Endometrium (tissue), 2 donors: ENCODE results near the gene RGS6.

Experiments
- FAIRE-seq: peaks from 2 replicates; lab custom pipeline; 2012; peaks lifted over from hg19 to GRCh38; lab: Jason Lieb, UNC
- donor health status: control.
- donor health status: control.

The RGS6 gene

DNA sequence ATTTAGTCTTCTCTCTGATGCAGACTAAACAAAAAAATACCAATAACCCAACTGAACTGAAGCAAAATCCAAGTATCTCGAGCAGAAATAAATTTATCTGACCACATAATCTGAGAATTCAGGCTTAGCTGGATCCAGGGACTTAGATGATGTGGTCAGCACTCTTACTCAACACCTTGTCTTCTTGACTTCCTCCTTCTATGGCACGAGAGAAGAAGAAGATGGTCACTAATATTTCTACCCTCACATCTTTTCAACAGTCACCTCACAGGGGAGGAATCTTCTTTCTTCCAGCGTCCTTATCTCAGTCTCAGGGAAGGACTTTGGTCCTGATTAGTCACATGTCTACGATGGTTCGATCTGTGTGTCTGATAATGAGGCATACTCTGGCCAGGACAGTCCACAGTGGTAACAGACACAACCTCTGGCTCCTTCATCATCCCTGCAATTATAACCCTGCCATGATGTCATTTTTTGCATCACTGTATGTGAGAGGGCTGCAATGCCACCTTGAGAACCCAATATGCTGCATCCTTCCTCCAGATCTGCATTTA is 15.8 kb downstream of the RGS6 start:
- FAIRE-seq = no peak

- no peak for FAIRE-seq
Observed at GRCh38 chr14:71952381-71953363, 20.4 kb downstream of the RGS6 start.

GRCh38 chr14:71956920-71957563 is 24.8 kb downstream of the RGS6 start:
- no peak for FAIRE-seq

GRCh38 chr14:71959055-71959454 is 26.8 kb downstream of the RGS6 start:
- FAIRE-seq = no peak

DNA sequence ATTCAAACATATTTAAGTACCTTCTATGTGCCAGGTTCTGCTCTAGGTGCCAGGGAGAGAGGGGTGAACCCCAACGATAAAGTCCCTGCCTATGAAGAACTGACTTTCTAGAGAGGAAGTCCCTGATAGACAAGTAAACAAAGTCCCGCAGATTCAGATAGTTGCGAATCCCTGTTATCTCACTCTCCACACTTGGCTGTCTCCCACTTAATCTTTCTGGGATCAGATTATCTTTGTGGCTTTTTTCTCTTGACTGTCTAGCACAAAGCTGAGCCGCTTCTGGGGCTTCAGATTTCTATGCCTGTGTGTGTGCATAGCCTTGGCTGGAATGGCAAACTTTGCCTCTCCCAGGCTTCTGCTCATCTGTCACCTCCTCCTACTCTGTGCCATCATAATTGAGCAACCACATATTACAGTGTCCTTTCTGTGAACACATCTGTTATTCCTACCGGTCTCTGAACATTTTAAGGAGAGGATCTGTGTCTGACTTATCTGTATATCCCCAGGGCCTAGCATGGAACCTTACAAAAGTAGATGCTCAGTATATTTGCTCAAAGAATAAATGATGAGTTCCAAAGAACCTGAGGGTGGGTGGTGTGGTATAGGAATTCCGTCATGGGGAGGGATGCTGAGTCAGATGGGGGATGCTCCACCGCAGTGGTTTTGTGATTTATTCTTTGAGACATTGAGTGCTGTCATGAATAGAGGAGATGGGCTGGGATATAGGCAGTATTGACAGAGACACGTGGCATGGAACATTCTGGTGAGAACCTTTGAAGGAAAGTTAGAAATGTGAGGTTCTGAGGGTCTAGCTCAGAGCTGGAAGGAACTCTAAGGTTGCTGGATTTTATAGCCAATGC is 28.5 kb downstream of the RGS6 start:
- FAIRE-seq = no peak

DNA sequence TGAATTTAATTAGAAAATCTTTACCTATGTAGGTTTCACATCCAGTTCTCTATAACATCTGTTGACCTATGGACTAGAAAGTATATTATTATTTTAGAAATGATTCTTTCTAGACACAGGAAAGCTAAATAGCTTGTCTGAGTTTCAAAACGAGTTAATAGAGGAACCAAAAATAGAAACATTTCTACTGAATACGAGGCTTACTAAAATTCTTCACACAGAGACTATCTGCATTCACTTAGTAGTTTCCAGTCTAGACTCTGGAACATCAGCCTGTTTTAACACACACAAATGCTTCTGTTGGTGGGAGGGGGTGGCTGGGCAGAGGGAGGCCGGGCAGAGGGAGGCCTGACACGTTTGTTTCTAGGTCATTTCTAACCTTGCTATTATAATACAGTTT is 29.7 kb downstream of the RGS6 start:
- FAIRE-seq = no peak

GRCh38 chr14:71964716-71965115 is 32.5 kb downstream of the RGS6 start:
- FAIRE-seq = no peak

DNA sequence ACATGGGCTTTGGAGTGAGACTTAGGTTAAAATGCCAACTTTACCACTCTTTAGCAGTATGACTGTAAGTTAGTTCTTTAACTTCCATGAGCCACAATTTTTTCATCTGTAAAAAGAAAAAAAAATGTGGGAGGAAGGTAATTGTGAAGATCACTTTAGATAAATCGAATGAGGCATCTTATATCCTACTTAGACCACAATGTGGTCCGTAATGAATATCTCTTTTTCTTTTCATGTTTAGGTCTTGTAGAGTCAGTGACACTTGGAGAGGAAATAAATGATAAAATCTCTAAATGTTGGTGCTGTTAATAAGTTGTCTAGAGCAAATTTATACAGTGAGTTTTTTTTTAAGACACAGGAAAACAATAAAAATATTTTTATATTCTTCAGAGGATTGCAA is 34.3 kb downstream of the RGS6 start:
- FAIRE-seq = no peak

GRCh38 chr14:71967704-71968103 is 35.5 kb downstream of the RGS6 start:
- no peak for FAIRE-seq

DNA sequence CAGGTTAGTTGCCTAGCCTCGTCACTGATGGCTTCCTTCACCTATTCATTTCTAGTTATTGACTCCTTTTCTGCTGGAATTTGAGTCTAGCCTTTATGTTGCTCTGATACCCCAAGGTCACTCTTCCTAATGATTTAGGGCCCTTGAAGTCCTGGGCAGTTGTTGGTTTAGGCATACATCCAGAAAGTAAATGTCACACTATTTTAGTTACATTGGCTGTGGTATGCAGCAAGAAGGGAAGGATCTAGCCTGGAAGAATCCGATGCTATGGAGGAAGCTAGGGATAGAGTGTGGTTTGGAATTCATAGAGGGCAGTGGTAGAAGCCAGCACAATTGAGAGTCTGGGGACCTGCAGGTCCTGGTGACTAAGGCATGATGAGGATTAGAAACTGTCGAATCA is 38.0 kb downstream of the RGS6 start:
- FAIRE-seq = no peak

GRCh38 chr14:71985538-71986189 is 53.4 kb downstream of the RGS6 start:
- FAIRE-seq = peak; percentile 77

DNA sequence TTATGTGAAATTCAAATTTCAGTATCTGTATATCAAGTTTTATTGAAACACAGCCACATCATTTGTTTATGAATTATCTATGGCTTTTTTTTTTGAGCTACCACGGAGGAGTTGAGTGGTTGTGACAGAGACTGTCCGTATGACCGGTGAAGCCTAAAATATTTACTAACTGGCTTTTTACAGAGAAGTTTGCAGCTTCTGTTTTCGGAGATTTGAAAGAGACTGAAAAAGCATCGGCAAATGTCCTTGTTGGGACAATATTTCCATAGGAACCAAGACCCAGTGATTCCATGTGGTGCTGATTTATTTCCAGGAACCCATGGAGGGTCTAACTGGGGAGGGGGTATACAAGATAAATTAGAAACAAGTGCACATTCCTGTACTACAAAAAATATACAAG is 56.2 kb downstream of the RGS6 start:
- FAIRE-seq = no peak

DNA sequence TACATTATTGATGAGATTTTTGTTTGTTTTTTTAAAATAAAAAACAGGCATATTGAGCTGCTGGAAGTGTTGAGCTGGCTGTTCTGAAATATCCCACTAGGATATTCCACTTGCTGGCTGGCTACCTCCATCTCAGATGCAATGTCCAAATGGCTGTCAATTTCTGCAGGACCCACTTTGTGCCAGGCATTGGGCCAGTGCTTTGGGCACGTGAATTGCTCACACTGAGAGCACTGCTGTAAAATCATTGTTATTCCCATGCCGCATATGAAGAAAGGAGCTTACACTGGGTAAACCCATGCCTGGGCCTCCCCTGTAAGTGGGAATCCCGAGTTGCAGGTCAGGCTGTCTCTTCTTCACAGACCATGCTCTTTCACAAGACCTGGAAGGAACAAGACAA is 56.7 kb downstream of the RGS6 start:
- no peak for FAIRE-seq

GRCh38 chr14:71994416-71994815 is 62.2 kb downstream of the RGS6 start:
- no peak for FAIRE-seq

DNA sequence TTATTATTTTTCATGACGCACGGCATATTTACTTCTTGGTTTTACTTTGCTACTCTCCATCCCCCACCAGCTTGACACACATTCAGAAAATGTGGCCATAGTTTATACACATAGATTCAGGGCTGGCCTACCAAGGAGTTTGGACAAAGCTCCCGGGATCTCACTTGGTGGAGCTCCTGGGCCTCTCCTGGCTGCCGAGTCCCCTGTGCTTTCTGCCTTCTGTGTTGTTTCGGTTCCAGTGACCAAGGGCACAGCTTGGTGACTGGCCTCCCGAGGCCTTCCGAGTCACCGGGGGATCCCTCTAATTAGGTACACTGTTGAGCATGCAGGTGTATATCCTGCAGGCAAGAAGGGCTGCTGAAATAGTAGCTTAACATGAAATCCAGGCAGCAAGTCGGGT is 63.5 kb downstream of the RGS6 start:
- FAIRE-seq = no peak

- no peak for FAIRE-seq
Observed at GRCh38 chr14:71996610-71997009, 64.4 kb downstream of the RGS6 start.

DNA sequence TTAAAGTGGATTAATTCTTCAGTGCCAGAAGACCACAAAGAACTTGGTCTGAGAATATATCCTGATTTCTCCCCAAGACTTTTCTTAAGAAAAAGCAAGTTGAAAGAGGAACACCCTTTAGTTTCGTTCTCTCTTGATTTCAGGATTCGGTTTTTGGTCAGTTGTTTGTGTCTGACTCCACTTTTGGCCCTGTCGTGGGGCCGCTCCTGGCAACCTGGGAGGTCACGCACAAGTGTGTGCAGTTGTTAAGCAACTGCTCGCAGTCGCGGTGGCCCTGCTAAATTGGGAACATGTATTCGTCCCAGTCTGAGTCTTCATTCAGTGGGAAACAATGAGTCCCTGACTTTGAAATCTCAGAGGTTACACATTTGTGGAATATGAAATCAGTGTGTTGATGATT is 68.7 kb downstream of the RGS6 start:
- FAIRE-seq = no peak

DNA sequence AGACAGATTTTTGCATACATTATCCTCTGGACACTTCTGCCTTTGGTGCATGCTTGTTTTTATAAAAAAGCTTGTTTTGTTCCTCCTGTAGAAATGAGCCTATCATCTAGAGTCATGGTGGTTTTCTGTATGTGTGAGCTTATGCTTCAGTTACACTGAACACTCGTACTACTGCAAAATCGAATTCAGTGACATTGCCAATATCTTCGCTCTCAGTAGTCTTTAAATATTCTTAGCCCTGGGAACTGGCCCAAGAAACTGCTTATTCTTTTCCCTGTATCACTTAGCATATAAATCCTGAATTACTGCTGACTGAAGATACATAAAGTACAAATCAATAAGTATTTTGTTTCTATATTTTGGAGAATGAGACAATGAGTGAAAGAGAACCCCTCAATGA is 70.5 kb downstream of the RGS6 start:
- no peak for FAIRE-seq

GRCh38 chr14:72008666-72009065 is 76.4 kb downstream of the RGS6 start:
- FAIRE-seq = no peak

GRCh38 chr14:72010474-72010873 is 78.2 kb downstream of the RGS6 start:
- FAIRE-seq = no peak

GRCh38 chr14:72013721-72014345 is 81.6 kb downstream of the RGS6 start:
- FAIRE-seq = no peak
